Inflammatory macrophage (primary cell): ENCODE data around the gene PIP5K1C.
"Not testable (repeated sequence)": the region's sequence is repeated elsewhere in the genome, so short reads cannot be mapped to it uniquely, and the experiment has no call there.

Experiments used
- DNase-seq, 2 donors: peaks; one replicate each; pipeline ENCODE4 v3.0.0-alpha.2; 2020 to 2022

The PIP5K1C gene

GRCh38 chr19:3660493-3661219 lies 39.6 kb downstream of the PIP5K1C start:
- DNase-seq: no peak

GRCh38 chr19:3659746-3660112 lies 40.5 kb downstream of the PIP5K1C start:
- no peak for DNase-seq

DNA sequence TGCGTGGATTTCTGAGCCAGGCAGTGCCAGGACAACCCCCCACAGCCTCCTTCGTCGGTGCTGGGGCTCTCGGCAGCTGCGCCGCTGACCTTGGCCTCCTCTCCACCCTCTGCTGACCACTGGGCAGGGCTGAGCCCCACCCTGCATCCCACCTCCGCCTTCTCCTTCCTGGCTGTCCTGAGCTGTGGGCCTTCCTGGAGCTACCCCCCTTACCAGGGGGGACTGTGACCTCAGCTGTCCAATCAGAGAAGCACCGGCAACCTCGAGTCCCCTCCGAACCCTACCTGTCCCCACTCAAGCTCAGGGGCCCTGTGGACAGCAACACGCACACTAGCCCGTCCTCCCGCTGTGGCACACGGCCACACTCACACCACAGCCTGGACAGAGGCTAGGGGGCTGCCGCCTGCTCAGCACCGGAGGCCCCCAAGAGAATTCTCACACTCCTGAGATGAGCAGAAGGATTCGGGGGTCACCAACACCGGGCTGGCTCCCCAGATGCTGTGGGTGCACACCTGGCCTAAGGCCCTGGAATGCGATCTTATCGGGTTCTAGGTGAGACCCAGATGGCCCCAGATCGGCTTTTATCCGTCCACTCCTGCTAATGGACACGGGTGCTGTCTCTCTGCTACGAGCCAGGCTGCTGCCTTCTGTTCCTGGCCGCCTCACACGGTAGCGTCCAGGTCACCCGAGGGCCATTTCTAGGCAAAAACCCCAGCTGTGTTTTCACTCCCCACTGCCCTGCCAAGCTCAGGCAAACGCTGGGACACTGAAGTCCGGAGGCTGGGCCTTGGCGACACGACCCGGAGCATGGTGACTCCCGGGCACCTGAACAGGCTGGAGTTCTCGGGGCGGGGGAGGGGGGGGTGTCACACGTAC lies 41.2 kb downstream of the PIP5K1C start:
- no peak for DNase-seq

DNA sequence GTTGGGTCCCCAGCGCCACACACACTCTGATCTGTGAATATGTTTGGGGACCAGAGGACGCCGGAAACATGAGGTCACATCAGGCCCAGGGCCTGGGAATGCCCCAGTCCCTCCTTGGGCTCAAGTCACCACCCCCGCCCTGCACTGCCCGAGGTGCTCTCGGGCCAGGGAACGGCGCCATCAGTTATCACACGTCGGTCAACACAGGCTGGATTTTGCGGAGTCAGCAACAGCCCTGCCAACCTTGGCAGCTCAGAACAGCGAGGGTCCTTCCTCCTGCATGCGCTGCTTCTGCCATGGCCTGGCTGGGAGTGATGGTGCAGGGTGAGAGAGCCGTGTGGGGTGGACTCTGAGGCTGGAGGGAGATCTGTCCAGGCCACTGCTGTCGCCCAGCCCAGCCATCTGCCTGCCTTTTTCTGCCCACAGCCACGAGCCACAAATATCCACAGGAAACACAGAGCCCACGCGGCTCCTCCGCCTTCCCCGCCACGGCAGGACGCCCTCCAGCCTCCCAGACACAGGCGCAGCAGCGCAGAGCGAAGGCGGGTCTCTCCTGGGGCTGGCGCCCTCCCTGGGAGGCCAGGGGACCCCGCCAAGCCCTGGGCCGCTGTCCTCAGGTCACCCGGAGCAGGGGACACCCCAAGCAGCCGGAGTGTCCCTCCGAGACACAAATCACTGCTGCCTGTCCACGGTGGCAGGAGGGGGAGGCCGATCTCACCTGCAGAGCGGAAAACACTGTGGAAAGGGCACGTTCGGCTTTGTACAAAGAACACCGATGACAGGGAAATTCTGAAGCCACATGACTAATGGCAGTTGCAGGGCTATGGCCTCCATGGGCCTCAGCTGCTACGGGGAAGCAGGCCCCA lies 42.0 kb downstream of the PIP5K1C start:
- no peak for DNase-seq

DNA sequence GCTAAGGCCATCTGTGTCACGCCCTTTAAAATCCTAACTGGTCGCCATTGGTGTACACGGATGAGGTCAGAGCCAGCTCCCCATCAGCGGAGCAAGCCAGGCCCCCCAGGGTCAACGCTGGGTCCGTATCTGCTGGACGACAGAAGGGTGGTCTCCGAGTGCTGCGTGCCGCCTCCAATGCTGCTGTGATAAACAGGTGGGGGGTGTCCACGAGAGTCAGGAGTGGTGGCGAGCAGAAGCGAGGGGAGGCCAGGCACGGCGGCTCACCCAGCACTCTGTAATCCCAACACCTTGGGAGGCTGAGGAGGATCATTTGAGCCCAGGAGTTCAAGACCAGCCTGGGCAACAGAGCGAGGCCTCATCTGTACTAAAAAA lies 42.9 kb downstream of the PIP5K1C start:
- DNase-seq: no peak

DNA sequence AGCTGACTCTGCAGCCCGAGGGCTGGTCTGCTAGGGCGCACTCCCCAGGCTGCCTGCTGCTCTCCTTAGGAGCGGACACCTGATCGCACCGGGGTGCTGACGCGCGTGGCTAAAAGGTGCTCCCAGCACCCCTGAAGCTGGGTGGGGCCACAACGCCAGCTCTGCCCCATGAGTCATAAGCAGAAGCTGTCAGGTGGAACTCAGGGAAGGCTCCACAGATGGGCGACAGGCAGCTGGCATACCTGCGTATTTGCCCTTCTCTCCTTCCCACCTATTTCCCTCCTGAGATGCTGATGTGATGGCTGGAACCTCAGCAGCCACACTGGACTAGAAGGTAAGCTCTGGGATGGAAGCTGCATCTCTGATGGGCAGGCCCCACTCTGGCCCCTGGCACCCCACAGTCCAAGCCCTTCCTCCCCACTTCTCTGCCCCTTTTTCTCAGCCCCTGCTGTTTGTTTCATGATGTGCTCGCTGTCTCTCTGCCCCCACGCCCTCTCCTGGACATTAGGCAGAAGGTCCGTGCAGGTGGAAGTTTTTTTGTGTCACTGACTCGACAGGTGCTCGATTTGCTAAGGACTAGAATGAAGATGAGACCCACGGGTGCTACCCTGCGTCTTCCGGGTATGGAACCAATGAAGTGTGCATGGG lies 43.4 kb downstream of the PIP5K1C start:
- DNase-seq: no peak

GRCh38 chr19:3656073-3656746 lies 44.1 kb downstream of the PIP5K1C start:
- DNase-seq: no peak

- DNase-seq: no peak
These were observed 44.7 kb downstream of the PIP5K1C start for GRCh38 chr19:3655402-3656072.

DNA sequence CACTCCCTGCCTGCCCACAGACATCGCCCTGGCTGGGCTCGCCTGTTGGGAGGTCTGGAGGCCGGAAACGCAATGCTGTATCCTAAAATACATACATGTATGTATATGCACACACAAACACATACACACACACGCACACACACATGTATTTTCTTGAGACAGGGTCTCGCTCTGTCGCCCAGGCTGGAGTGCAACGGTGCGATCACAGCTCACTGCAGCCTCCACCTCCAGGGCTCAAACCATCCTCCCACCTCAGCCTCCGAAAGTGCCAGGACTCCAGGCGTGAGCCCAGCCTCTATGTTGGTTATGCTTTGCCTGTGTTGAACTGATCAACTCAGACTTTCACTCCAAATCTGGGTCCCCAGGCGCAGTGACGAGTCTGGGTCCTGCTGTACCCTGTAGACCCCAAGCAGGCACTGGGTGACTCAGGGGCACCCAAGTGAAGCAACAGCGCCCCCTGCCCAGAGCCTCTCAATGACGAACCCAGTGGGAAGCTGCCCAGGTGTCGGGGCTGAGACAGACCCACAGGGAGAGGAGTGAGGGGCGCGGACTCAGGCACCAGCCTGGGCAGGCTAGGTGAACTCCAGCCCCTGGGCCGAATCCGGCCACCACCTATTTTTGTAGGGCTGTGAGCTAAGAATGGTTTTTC lies 46.3 kb downstream of the PIP5K1C start:
- DNase-seq: no peak

DNA sequence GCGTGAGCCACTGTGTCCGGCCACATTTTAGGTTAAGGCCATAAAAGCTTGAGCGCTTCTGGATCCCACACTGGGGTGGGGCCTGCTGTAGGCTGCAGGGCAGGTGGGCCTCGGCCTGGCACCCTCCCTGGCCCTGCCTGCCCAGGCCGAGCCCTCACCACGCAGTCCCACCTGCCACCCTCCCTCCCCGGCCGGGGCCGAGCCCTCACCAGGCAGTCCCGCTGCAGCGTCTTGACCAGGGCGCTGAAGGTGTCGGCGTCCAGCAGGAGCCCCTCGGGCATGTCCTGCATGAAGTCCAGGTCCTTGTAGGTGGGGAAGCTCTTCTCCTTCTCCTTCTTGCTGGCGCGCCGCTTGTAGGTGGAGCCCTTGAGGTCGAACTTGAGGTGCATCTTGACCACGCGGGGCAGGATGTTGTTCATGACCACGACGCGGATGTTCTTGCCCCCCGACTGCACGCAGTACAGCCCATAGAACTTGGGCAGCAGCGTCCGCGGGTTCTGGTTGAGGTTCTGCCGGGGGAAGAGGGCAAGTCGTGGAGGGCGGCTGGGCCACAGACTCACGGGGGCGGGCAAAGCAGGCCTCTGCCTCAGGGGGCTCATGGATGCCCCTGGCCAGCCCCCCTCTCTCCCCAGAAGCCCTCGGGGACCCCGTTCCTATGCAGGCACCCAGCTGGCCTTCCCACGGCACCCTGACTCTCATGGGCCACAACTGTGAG lies 47.0 kb downstream of the PIP5K1C start:
- DNase-seq: no peak

DNA sequence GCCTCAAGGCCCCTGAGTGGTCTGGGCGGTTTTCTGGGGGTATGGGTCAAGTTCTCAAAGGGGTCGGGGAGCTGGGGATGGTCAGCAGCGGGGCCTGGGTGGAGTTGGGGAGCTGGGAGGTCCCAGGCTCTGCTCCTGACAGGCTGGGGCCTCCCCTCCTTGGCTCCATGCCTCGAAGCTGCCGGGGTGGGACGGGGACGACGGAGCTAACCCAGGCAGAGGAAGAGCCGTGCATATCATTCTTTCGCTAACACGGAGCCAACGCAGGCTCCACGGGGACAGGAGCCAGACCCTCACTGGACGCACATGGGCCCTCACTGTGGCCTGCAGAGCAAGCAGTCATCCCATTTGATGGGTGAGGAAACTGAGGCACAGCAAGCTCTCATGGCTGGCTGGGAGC lies 47.8 kb downstream of the PIP5K1C start:
- no peak for DNase-seq

DNA sequence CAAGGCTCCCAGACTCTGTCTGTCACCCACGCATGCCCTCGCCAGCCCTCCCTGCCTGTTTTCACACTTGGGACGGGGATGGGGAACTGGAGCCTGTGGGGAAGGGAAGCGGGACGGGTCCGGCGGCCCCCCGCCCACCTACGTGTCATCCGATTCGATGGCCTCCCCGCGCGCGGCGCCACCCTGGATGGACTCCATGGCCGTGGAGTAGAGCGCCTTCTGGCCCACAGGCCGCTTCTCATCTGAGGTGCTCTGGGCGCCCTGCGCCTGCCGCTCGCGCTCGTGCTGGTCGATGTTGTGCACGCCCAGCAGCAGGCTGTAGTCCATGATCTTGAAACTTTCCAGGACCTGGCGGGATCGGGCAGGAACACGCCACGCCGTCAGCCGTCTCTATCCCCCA lies 48.6 kb downstream of the PIP5K1C start:
- DNase-seq: no peak

- no peak for DNase-seq
These were observed 50.4 kb downstream of the PIP5K1C start for GRCh38 chr19:3649888-3650287.

GRCh38 chr19:3648037-3648905 lies 52.0 kb downstream of the PIP5K1C start:
- no peak for DNase-seq

GRCh38 chr19:3647102-3647501 lies 53.2 kb downstream of the PIP5K1C start:
- not testable (repeated sequence) for DNase-seq

GRCh38 chr19:3646336-3647092 lies 53.8 kb downstream of the PIP5K1C start:
- DNase-seq: no peak

DNA sequence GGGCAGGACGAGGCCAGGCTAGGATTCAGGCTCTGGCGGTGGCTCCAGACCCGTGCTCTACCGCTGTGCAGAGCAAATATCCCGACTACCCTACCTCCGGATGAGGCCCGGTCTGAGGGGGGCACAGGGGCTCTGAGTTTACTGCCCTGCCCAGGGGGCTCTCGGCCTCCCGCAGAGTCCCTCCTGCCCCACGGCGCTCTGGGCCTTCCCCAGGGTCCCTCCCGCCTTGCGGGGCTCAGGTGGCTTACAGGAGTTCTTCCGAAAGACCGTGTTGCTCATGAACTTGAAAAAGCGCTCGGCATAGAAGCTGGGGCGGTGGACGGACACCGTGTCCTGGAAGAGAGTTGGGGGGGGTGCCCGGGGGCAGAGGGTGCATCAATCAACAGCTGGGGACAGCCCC lies 54.5 kb downstream of the PIP5K1C start:
- DNase-seq: no peak

DNA sequence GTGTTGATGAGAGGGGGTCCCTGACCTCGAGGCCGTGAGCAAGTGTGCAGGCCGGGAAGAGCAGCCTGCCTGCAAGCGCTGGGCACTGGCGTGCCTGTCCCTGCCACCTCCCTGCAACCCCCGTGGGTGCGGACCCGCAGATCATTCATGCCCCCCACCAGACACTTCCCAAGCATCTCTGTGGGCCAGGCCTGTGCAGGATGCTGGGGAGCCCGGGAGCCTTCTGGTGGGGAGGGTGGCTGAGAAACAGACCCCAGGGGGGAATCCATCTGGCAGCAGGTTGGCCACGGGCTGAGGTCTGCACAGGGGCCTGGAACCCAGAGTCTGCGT lies 55.2 kb downstream of the PIP5K1C start:
- no peak for DNase-seq
